ENCODE results near the gene CTNNA1. TPM values are rescaled to one million over a fixed set of nuclear protein-coding genes. Genes with fewer than 3 reads are reported as not detected.

CTNNA1 gene
- total RNA-seq, 4 donors from 2014 or later: 239 to 305 (median 277) TPM

GRCh38 chr5:138964647-138965201, 211.5 kb downstream of the CTNNA1 start:
- TF ChIP-seq CTCF (IDR thresholded peaks at IDR 0.05; ENCODE audit: low read depth): no peak

- TF ChIP-seq CTCF (IDR thresholded peaks at IDR 0.05; ENCODE audit: low read depth): no peak
These were observed 212.4 kb downstream of the CTNNA1 start for GRCh38 chr5:138965626-138966025.

GRCh38 chr5:138966236-138966985, 213.2 kb downstream of the CTNNA1 start:
- TF ChIP-seq CTCF (IDR thresholded peaks at IDR 0.05; ENCODE audit: low read depth): no peak

- TF ChIP-seq CTCF (IDR thresholded peaks at IDR 0.05; ENCODE audit: low read depth): no peak
These were observed 214.7 kb downstream of the CTNNA1 start for GRCh38 chr5:138967791-138968448.

- no peak for TF ChIP-seq CTCF (IDR thresholded peaks at IDR 0.05; ENCODE audit: low read depth)
These were observed 215.4 kb downstream of the CTNNA1 start for GRCh38 chr5:138968601-138969000.

GRCh38 chr5:138969323-138970002, 216.2 kb downstream of the CTNNA1 start:
- no peak for TF ChIP-seq CTCF (IDR thresholded peaks at IDR 0.05; ENCODE audit: low read depth)

- no peak for TF ChIP-seq CTCF (IDR thresholded peaks at IDR 0.05; ENCODE audit: low read depth)
These were observed 219.0 kb downstream of the CTNNA1 start for GRCh38 chr5:138972230-138972629.
